K562 (cell line): ENCODE data around the gene GARRE1. TPM values are rescaled to one million over a fixed set of nuclear protein-coding genes. Genes with fewer than 3 reads are reported as not detected.
"Not testable (repeated sequence)": the region's sequence is repeated elsewhere in the genome, so short reads cannot be mapped to it uniquely, and the experiment has no call there.

Experiments
- ATAC-seq: fragments of 200-7000 bp; cut with Tn5 transposase; 3 replicates; pipeline ENCODE4 v1.9.1; 2020; ENCODE audit warnings: moderate library complexity
- BruUV-seq: library from RNA; stranded (reverse); fragments of 400-500 nt; replicated peaks from 2 replicates; lab custom pipeline; 2021; lab: Mats Ljungman, UMichigan
- CTCF ChIA-PET: fragments of 300-600 bp; formaldehyde crosslinking; extraction: SDS; loops from one replicate; lab custom pipeline; 2021; ENCODE audit warnings: low intra/inter-chr PET ratio; lab: Yijun Ruan, JAX
- POLR2A ChIA-PET: fragments of 300-600, 350-650 bp; sonication (Branson Sonifier 250); formaldehyde crosslinking; extraction: SDS; loops from one replicate; lab custom pipeline; 2021; ENCODE audit warnings: antibody characterized with exemption, inconsistent platforms; lab: Yijun Ruan, JAX
- DNase-seq, 4 experiments: peaks; one replicate each; pipeline versions ENCODE4 v3.0.0 to v3.0.0-alpha.2; 2011 to 2018; ENCODE audit warnings: low spot score in 3 of 4, mixed read lengths in 3 of 4; ENCODE audit errors: extremely low read depth in 1 of 4
- FAIRE-seq: peaks from 2 replicates; lab custom pipeline; 2011; peaks lifted over from hg19 to GRCh38; lab: Jason Lieb, UNC
- H2AFZ ChIP-seq: 2 replicates; pipeline ENCODE4 v1.6.0; 2011; ENCODE audit warnings: low read depth, low read length, control low read depth, inconsistent platforms
- H3K27ac ChIP-seq: fragments of 200-600 bp; 3 replicates; pipeline ENCODE4 v1.8.0; 2011; ENCODE audit warnings: low read depth, mild to moderate bottlenecking, control low read depth, inconsistent platforms, low read length, moderate library complexity, mixed read lengths; ENCODE audit errors: extremely low read depth
- H3K27me3 ChIP-seq, 2 experiments: fragments of 300-600 bp in 1 of 2; 2 replicates in 1 of 2; 3 replicates in 1 of 2; pipeline versions ENCODE4 v1.6.0 to v1.8.0; 2011; ENCODE audit warnings: inconsistent platforms in 2 of 2, low read length in 2 of 2, mild to moderate bottlenecking in 1 of 2, mixed read lengths in 1 of 2, moderate library complexity in 1 of 2; ENCODE audit not compliant: control insufficient read depth in 2 of 2, insufficient read depth in 2 of 2
- H3K36me3 ChIP-seq: fragments of 300-600 bp; 3 replicates; pipeline ENCODE4 v1.8.0; 2011; ENCODE audit warnings: mild to moderate bottlenecking, low read length, inconsistent platforms; ENCODE audit not compliant: control insufficient read depth, insufficient read depth
- H3K4me1 ChIP-seq, 2 experiments: fragments of 200-600 bp in 1 of 2; replicated peaks in 1 of 2; 2 replicates in 1 of 2; 3 replicates in 1 of 2; pipeline versions ENCODE4 v1.5.1 to v1.8.0; 2011; ENCODE audit warnings: inconsistent platforms in 2 of 2, low read length in 2 of 2, mild to moderate bottlenecking in 1 of 2, mixed read lengths in 1 of 2, moderate library complexity in 1 of 2; ENCODE audit not compliant: control insufficient read depth in 2 of 2, insufficient read depth in 2 of 2
- H3K4me2 ChIP-seq: 2 replicates; pipeline ENCODE4 v1.6.1; 2011; ENCODE audit warnings: low read length, control low read depth, inconsistent platforms, mixed read lengths; ENCODE audit not compliant: insufficient read depth
- H3K4me3 ChIP-seq: fragments of 200-600 bp; sonication (generic), shearing (Covaris generic); 2 replicates; pipeline ENCODE4 v1.5.1; 2016; ENCODE audit warnings: control low read depth, inconsistent platforms
- H3K79me2 ChIP-seq: fragments of 200-600 bp; 3 replicates; pipeline ENCODE4 v1.8.0; 2011; ENCODE audit warnings: low read length, inconsistent platforms; ENCODE audit not compliant: control insufficient read depth, insufficient read depth
- H3K9ac ChIP-seq, 2 experiments: 2 replicates each; pipeline versions ENCODE4 v1.6.0 to v1.6.1; 2011; ENCODE audit warnings: low read depth in 2 of 2, low read length in 2 of 2, control low read depth in 1 of 2, inconsistent platforms in 1 of 2, mild to moderate bottlenecking in 1 of 2, mixed read lengths in 1 of 2; ENCODE audit not compliant: insufficient read depth in 1 of 2
- H3K9me1 ChIP-seq: one replicate; pipeline ENCODE4 v1.6.0; 2011; ENCODE audit warnings: inconsistent platforms, mild to moderate bottlenecking, low read length, moderate library complexity; ENCODE audit not compliant: control insufficient read depth, insufficient read depth
- H3K9me3 ChIP-seq: replicated peaks from 2 replicates; pipeline ENCODE4 v1.5.1; 2011; ENCODE audit warnings: low read depth, low read length, inconsistent platforms; ENCODE audit not compliant: control insufficient read depth, insufficient read depth
- H4K20me1 ChIP-seq: replicated peaks from 2 replicates; pipeline ENCODE4 v1.6.1; 2011; ENCODE audit warnings: low read length, inconsistent platforms, mixed read lengths; ENCODE audit not compliant: control insufficient read depth, insufficient read depth
- ATF3 ChIP-seq, 2 experiments: fragments of 450-650 bp in 1 of 2; sonication (generic) in 1 of 2; formaldehyde crosslinking in 1 of 2; IDR thresholded peaks in 1 of 2; conservative IDR thresholded peaks in 1 of 2; 2 replicates each; pipeline versions ENCODE4 v1.6.1 to v1.8.1; 2016 to 2023; ENCODE audit warnings: mild to moderate bottlenecking in 2 of 2, moderate library complexity in 2 of 2, inconsistent platforms in 1 of 2, missing genetic modification reagents in 1 of 2
- FOSL1 ChIP-seq: fragments of 200-800 bp; sonication (Bioruptor generic); conservative IDR thresholded peaks from 2 replicates; pipeline ENCODE4 v1.6.1; 2016; ENCODE audit warnings: missing genetic modification characterization, missing compliant biosample characterization
- JUN ChIP-seq, 2 experiments: sonication (generic) in 1 of 2; formaldehyde crosslinking in 1 of 2; IDR thresholded peaks; 2 replicates each; pipeline versions ENCODE4 v1.6.1 to v1.8.0; 2012 to 2022; ENCODE audit warnings: borderline replicate concordance in 2 of 2, mild to moderate bottlenecking in 2 of 2, improper control_type of control experiment in 1 of 2, low read depth in 1 of 2, low read length in 1 of 2, missing genetic modification reagents in 1 of 2
- JUND ChIP-seq, 2 experiments: IDR thresholded peaks; 2 replicates in 1 of 2; 3 replicates in 1 of 2; pipeline ENCODE4 v1.6.1; 2011; ENCODE audit warnings: borderline replicate concordance in 2 of 2, low read depth in 2 of 2, low read length in 2 of 2, improper control_type of control experiment in 1 of 2, missing biosample characterization in 1 of 2, missing genetic modification characterization in 1 of 2, missing genetic modification reagents in 1 of 2
- MEF2A ChIP-seq: IDR thresholded peaks from 2 replicates; pipeline ENCODE4 v1.6.1; 2011; ENCODE audit warnings: low read depth, mild to moderate bottlenecking, low read length, moderate library complexity; ENCODE audit not compliant: control insufficient read depth
- MEF2D ChIP-seq: conservative IDR thresholded peaks from 2 replicates; pipeline ENCODE4 v1.6.1; 2016; ENCODE audit warnings: low read depth, missing genetic modification characterization, missing compliant biosample characterization
- WGBS: fragments of 100-300 bp; shearing (Covaris generic); methylation state at CpG from one replicate; pipeline ENCODE4 v1.1.6; 2016; ENCODE audit warnings: low coverage, mixed read lengths; ENCODE audit not compliant: insufficient coverage; ENCODE audit errors: missing lambda C conversion rate; 5-methylcytosine and 5-hydroxymethylcytosine counted together
- in situ Hi-C: fragments of 300-500 bp; cut with MboI; formaldehyde crosslinking; loops from 4 replicates; pipeline ENCODE4 v1.15.0; 2018; ENCODE audit warnings: inconsistent platforms, mixed read lengths
- intact Hi-C: fragments of 100-400 bp; cut with micrococcal nuclease; formaldehyde crosslinking; loops from 2 replicates; pipeline ENCODE4 v1.14.2; 2022
- polyA plus RNA-seq, 8 experiments: library from polyadenylated mRNA; depleted of rRNA in 4 of 8; stranded (reverse) in 5 of 8; unstranded in 3 of 8; fragments of >200 nt; fragmentation: Nextera tagmentation in 2 of 8; fragmentation: Illumina TruSeq in 1 of 8; extraction: Ambion mirVana in 2 of 8; extraction: Trizol in 1 of 8; gene quantifications; 2 replicates each; pipeline versions ENCODE4 v1.2.1 to v1.2.3, GENCODE V29; 2011 to 2014; ENCODE audit warnings: inconsistent platforms in 1 of 8, missing spikeins in 1 of 8
- total RNA-seq, 7 experiments: library from RNA; depleted of rRNA in 6 of 7; stranded (reverse); fragments of >200 nt in 6 of 7; fragmentation: Illumina TruSeq in 2 of 7; extraction: Trizol in 2 of 7; gene quantifications; 2 replicates each; pipeline versions ENCODE4 v1.2.1 to v1.2.3, GENCODE V29; 2011 to 2021; ENCODE audit warnings: low replicate concordance in 1 of 7

GARRE1 gene
- total and polyA plus RNA-seq, 9 of the 15 experiments (the other 6 are each of a cell fraction or from before 2014, with no cell fraction given): 1.6 to 12.8 (median 7.5) TPM

DNA sequence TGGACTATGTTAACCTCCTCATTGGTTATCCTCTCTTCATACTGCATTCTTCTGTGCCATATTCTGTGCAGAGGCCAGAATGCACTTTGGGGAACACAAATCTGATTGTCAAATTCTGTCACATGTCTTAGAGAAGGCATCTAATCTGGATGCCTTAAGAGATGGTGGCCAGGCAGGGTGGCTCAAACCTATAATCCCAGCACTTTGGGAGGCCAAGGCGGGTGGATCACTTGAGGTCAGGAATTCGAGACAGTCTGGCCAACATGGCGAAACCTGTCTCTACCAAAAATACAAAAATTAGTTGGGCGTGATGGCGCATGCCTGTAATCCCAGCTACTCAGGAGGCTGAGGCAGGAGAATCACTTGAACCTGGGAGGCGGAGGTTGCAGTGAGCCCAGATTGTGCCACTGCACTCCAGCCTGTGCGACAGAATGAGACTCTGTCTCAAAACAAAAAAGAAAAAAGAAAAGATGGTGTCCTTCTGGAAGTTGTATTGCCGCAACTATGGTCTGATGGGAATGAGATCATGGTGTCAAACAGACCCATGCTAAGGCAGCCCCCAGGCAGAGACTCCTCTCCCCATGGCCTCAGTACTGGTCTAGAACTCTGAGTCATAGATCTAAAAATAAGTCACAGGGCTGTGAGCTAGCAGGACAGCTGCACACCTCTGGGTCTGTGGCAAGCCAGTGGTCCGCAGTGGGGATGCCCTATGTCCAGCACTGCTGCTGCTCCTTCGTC lies 11.0 kb upstream of the GARRE1 start:
- peak; percentile 72 for ATAC-seq
- H2AFZ ChIP-seq; H4K20me1 ChIP-seq; H3K79me2 ChIP-seq; H3K36me3 ChIP-seq; H3K9me1 ChIP-seq; H3K4me2 ChIP-seq; in situ Hi-C loops; H3K9me3 ChIP-seq; H3K27ac ChIP-seq; CTCF ChIA-PET; H3K4me3 ChIP-seq; POLR2A ChIA-PET; H3K27me3 ChIP-seq; BruUV-seq; TF ChIP-seq JUN (CRISPR knock-in tag; IDR thresholded peaks at IDR 0.05; ENCODE audit: borderline replicate concordance): not testable (repeated sequence)
- WGBS: 59% methylated on average over 10 of the region's 10 CpGs
- peak in 2 of 4 experiments; percentile 40 to 51 for DNase-seq
- peak overlapping the region in 1 of 2 experiments; percentile 74; a peak in 1 of 4 replicates for H3K9ac ChIP-seq
- intact Hi-C loops: loop anchor here (5.0 kb wide), 1 partner anchor 94 kb away; no protein-coding TSS in a partner anchor
- TF ChIP-seq ATF3 (IDR thresholded peaks at IDR 0.05) (peak; percentile 87), ATF3 (CRISPR knock-in tag; conservative IDR thresholded peaks at IDR 0.05) (peak; percentile 58; the same call in 1 of the 2 replicates), JUND (IDR thresholded peaks at IDR 0.05; ENCODE audit: borderline replicate concordance, low read depth, low read length) (peak; percentile 81), JUND (tag; IDR thresholded peaks at IDR 0.05; ENCODE audit: borderline replicate concordance, low read depth, low read length) (peak; percentile 70; the same call in 1 of the 3 replicates), JUN (IDR thresholded peaks at IDR 0.05; ENCODE audit: borderline replicate concordance, low read depth, low read length) (peak; percentile 61; the same call in 1 of the 2 replicates), FOSL1 (peak; percentile 58), MEF2A (peak; percentile 91), MEF2D (tag) (peak; percentile 77)
- peak; percentile 66 for FAIRE-seq
- peaks cover 5 to 14% of the 10 kb centered on the region in 2 experiments; a peak in 3 of 5 replicates for H3K4me1 ChIP-seq
